ENCODE data around the gene LSS. TPM values are rescaled to one million over a fixed set of nuclear protein-coding genes. Genes with fewer than 3 reads are reported as not detected.

LSS gene
- total RNA-seq, 4 donors from 2014 or later: 60.8 to 165 (median 81.7) TPM

GRCh38 chr21:46255758-46256337, 27.3 kb upstream of the LSS start:
- intact Hi-C loops (cut with DNase I; ENCODE audit: low total_unique reads): no loop called here
- DNase-seq (ENCODE audit: low spot score in 2 of 2): peak in 1 of 2 donors; percentile 80
- no peak overlapping the region for H3K4me3 ChIP-seq (ENCODE audit: low read depth, poor library complexity, severe bottlenecking)
- 92 to 94% methylated on average over 5 to 6 of the region's 6 CpGs for WGBS, 2 donors
- TF ChIP-seq, protein P1, sequence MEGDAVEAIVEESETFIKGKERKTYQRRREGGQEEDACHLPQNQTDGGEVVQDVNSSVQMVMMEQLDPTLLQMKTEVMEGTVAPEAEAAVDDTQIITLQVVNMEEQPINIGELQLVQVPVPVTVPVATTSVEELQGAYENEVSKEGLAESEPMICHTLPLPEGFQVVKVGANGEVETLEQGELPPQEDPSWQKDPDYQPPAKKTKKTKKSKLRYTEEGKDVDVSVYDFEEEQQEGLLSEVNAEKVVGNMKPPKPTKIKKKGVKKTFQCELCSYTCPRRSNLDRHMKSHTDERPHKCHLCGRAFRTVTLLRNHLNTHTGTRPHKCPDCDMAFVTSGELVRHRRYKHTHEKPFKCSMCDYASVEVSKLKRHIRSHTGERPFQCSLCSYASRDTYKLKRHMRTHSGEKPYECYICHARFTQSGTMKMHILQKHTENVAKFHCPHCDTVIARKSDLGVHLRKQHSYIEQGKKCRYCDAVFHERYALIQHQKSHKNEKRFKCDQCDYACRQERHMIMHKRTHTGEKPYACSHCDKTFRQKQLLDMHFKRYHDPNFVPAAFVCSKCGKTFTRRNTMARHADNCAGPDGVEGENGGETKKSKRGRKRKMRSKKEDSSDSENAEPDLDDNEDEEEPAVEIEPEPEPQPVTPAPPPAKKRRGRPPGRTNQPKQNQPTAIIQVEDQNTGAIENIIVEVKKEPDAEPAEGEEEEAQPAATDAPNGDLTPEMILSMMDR (IDR thresholded peaks at IDR 0.05): no peak

- DNase-seq (ENCODE audit: low spot score in 2 of 2): peak in 1 of 2 donors; percentile 63
- intact Hi-C loops (cut with DNase I; ENCODE audit: low total_unique reads): no loop called here
Observed at GRCh38 chr21:46255166-46255565, 26.6 kb upstream of the LSS start.

GRCh38 chr21:46254208-46254975, 25.8 kb upstream of the LSS start:
- TF ChIP-seq, protein P1 (IDR thresholded peaks at IDR 0.05): no peak
- no peak for TF ChIP-seq POLR2A (IDR thresholded peaks at IDR 0.05)
- DNase-seq (ENCODE audit: low spot score in 2 of 2): no peak
- 83 to 89% methylated on average over 12 of the region's 12 CpGs for WGBS, 2 donors
- intact Hi-C loops (cut with DNase I; ENCODE audit: low total_unique reads): no loop called here
- H3K4me3 ChIP-seq (ENCODE audit: low read depth, poor library complexity, severe bottlenecking): no peak overlapping the region

More at GRCh38 chr21:46255166-46255565, 26.6 kb upstream of the LSS start:
- 86 to 90% methylated on average over 11 of the region's 11 CpGs for WGBS, 2 donors
- H3K4me3 ChIP-seq (ENCODE audit: low read depth, poor library complexity, severe bottlenecking): no peak overlapping the region
- TF ChIP-seq POLR2A (IDR thresholded peaks at IDR 0.05): no peak
- TF ChIP-seq, protein P1 (IDR thresholded peaks at IDR 0.05): no peak

DNA sequence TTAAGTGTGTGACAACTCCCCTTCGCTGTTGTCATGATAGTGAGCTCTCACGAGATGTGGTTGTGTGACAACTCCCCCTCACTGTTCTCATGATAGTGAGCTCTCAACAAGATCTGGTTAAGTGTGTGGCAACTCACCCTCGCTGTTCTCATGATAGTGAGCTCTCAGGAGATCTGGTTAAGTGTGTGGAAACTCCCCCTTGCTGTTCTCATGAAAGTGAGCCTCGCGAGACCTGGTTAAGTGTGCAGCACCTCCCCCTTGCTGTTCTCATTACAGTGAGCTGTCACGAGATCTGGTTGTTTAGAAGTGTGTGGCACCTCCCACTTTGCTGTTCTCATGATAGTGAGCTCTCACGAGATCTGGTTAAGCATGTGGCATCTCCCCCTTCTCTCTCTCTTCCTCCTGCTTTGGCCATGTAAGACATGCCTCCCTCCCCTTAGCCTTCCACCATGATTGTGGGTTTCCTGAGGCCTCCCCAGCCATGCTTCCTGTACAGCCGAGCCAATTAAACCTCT, 25.1 kb upstream of the LSS start:
- no peak for DNase-seq (ENCODE audit: low spot score in 2 of 2)
- TF ChIP-seq, protein P1 (IDR thresholded peaks at IDR 0.05): no peak
- no peak for TF ChIP-seq POLR2A (IDR thresholded peaks at IDR 0.05)
- H3K4me3 ChIP-seq (ENCODE audit: low read depth, poor library complexity, severe bottlenecking): no peak overlapping the region
- intact Hi-C loops (cut with DNase I; ENCODE audit: low total_unique reads): no loop called here
- 79 to 82% methylated on average over 7 to 8 of the region's 8 CpGs for WGBS, 2 donors

DNA sequence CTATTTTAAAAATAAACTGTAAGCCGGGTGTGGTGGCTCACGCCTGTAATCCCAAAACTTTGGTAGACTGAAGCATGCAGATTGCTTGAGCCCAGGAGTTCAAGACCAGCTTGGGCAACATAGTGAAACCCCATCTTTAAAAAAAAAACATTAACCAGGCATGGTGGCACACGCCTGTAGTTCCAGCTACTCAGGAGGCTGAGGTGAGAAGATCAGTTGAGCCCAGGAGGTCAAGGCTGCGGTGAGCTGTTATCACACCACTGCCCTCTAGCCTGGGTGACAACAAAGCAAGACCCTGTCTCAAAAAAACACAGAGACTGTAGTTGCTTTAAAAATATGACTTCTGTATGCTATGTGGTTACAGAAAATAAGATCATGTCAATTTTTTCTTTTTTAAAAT, 24.3 kb upstream of the LSS start:
- 94 to 97% methylated on average over 4 of the region's 4 CpGs for WGBS, 2 donors
- intact Hi-C loops (cut with DNase I; ENCODE audit: low total_unique reads): no loop called here
- no peak overlapping the region for H3K4me3 ChIP-seq (ENCODE audit: low read depth, poor library complexity, severe bottlenecking)
- DNase-seq (ENCODE audit: low spot score in 2 of 2): no peak
- TF ChIP-seq, protein P1 (IDR thresholded peaks at IDR 0.05): no peak
- TF ChIP-seq POLR2A (IDR thresholded peaks at IDR 0.05): no peak

All from lower leg skin (tissue), 4 donors.